IMR-90 (cell line): Measurements from ENCODE around the gene XRCC5. TPM values are rescaled to one million over a fixed set of nuclear protein-coding genes. Genes with fewer than 3 reads are reported as not detected.

Experiments
- ATAC-seq: fragments of 200-7000 bp; cut with Tn5 transposase; 2 replicates; pipeline ENCODE4 v1.9.1; 2020; ENCODE audit warnings: low read depth, mild to moderate bottlenecking, moderate library complexity
- BruUV-seq: library from RNA; stranded (reverse); fragments of 400-500 nt; replicated peaks from 2 replicates; lab custom pipeline; 2021; lab: Mats Ljungman, UMichigan
- CTCF ChIA-PET: fragments of 300-600 bp; formaldehyde crosslinking; extraction: SDS; loops from one replicate; lab custom pipeline; 2021; ENCODE audit warnings: antibody characterized with exemption; lab: Yijun Ruan, JAX
- POLR2A ChIA-PET: fragments of 300-600 bp; sonication (Branson Sonifier 250); formaldehyde crosslinking; loops from one replicate; lab custom pipeline; 2022; ENCODE audit warnings: antibody characterized with exemption; ENCODE audit not compliant: unreplicated experiment; lab: Charles Lee
- DNase-seq: peaks from one replicate; pipeline ENCODE4 v3.0.0; 2013
- H2AFZ ChIP-seq: replicated peaks from 2 replicates; pipeline ENCODE3; 2013; ENCODE audit warnings: low read length, mild to moderate bottlenecking; ENCODE audit not compliant: poor library complexity
- H2AK5ac ChIP-seq: 2 replicates; pipeline ENCODE4 v1.6.1; 2013; ENCODE audit warnings: low read depth, low read length, inconsistent platforms
- H2AK9ac ChIP-seq: replicated peaks from 2 replicates; pipeline ENCODE3; 2013; ENCODE audit warnings: mild to moderate bottlenecking, low read depth, low read length, moderate library complexity; ENCODE audit not compliant: poor library complexity
- H2BK120ac ChIP-seq: 2 replicates; pipeline ENCODE4 v1.6.1; 2013; ENCODE audit warnings: low read depth, low read length, inconsistent platforms
- H2BK15ac ChIP-seq: 3 replicates; pipeline ENCODE4 v1.6.1; 2013; ENCODE audit warnings: low read depth, low read length, inconsistent platforms
- H2BK20ac ChIP-seq: 2 replicates; pipeline ENCODE4 v1.6.1; 2013; ENCODE audit warnings: low read depth, mild to moderate bottlenecking, inconsistent platforms, low read length, moderate library complexity
- H2BK5ac ChIP-seq: 2 replicates; pipeline ENCODE4 v1.6.1; 2013; ENCODE audit warnings: mild to moderate bottlenecking, low read depth, low read length, inconsistent platforms; ENCODE audit not compliant: poor library complexity, severe bottlenecking
- H3K14ac ChIP-seq: replicated peaks from 2 replicates; pipeline ENCODE4 v1.6.1; 2013; ENCODE audit warnings: low read depth, low read length, inconsistent platforms
- H3K18ac ChIP-seq: 2 replicates; pipeline ENCODE4 v1.6.1; 2013; ENCODE audit warnings: low read depth, low read length, control low read depth
- H3K23ac ChIP-seq: 2 replicates; pipeline ENCODE4 v1.6.1; 2013; ENCODE audit warnings: low read depth, low read length, inconsistent platforms
- H3K27ac ChIP-seq: 2 replicates; pipeline ENCODE4 v1.5.1; 2013; ENCODE audit warnings: mild to moderate bottlenecking, control low read depth, low read length; ENCODE audit not compliant: insufficient read depth
- H3K27me3 ChIP-seq: 2 replicates; pipeline ENCODE4 v1.6.1; 2013; ENCODE audit warnings: low read length; ENCODE audit not compliant: control insufficient read depth, insufficient read depth
- H3K36me3 ChIP-seq: 2 replicates; pipeline ENCODE4 v1.6.1; 2013; ENCODE audit warnings: low read length, mixed read lengths; ENCODE audit not compliant: control insufficient read depth, insufficient read depth
- H3K4ac ChIP-seq: 2 replicates; pipeline ENCODE4 v1.6.1; 2013; ENCODE audit warnings: low read depth, low read length, inconsistent platforms
- H3K4me1 ChIP-seq: 2 replicates; pipeline ENCODE4 v1.6.1; 2013; ENCODE audit warnings: low read length, mixed read lengths; ENCODE audit not compliant: control insufficient read depth, insufficient read depth
- H3K4me2 ChIP-seq: 2 replicates; pipeline ENCODE4 v1.6.1; 2013; ENCODE audit warnings: low read depth, mild to moderate bottlenecking, control low read depth, low read length, moderate library complexity
- H3K4me3 ChIP-seq: 2 replicates; pipeline ENCODE4 v1.5.1; 2013; ENCODE audit warnings: low read depth, mild to moderate bottlenecking, control low read depth, low read length, moderate library complexity; ENCODE audit not compliant: insufficient read depth
- H3K56ac ChIP-seq: 2 replicates; pipeline ENCODE4 v1.6.1; 2013; ENCODE audit warnings: low read length, inconsistent platforms; ENCODE audit not compliant: insufficient read depth; ENCODE audit errors: extremely low read depth
- H3K79me1 ChIP-seq, 2 experiments: 2 replicates each; pipeline ENCODE4 v1.6.1; 2013; ENCODE audit warnings: low read length in 2 of 2, inconsistent platforms in 1 of 2, low read depth in 1 of 2
- H3K9ac ChIP-seq: 2 replicates; pipeline ENCODE4 v1.6.1; 2013; ENCODE audit warnings: low read depth, low read length, control low read depth
- H3K9me1 ChIP-seq: 2 replicates; pipeline ENCODE4 v1.6.1; 2013; ENCODE audit warnings: low read length, inconsistent platforms; ENCODE audit not compliant: insufficient read depth
- H3K9me3 ChIP-seq: 2 replicates; pipeline ENCODE4 v1.6.1; 2013; ENCODE audit warnings: low read length; ENCODE audit not compliant: control insufficient read depth, insufficient read depth
- H4K20me1 ChIP-seq: 2 replicates; pipeline ENCODE4 v1.6.1; 2013; ENCODE audit warnings: low read length, inconsistent platforms; ENCODE audit not compliant: insufficient read depth
- H4K5ac ChIP-seq: 2 replicates; pipeline ENCODE4 v1.6.1; 2013; ENCODE audit warnings: mild to moderate bottlenecking, low read depth, low read length, control low read depth
- H4K8ac ChIP-seq, 2 experiments: 2 replicates each; pipeline ENCODE4 v1.6.1; 2013; ENCODE audit warnings: low read depth in 2 of 2, low read length in 2 of 2, control low read depth in 1 of 2, inconsistent platforms in 1 of 2
- H4K91ac ChIP-seq: 2 replicates; pipeline ENCODE4 v1.6.1; 2013; ENCODE audit warnings: low read depth, low read length, inconsistent platforms; ENCODE audit not compliant: insufficient read depth
- POLR2A ChIP-seq: IDR thresholded peaks from 2 replicates; pipeline ENCODE4 v1.6.1; 2012; ENCODE audit warnings: mild to moderate bottlenecking, low read depth, low read length
- WGBS, 2 experiments: methylation state at CpG; one replicate each; pipeline versions ENCODE4 v1.1.5 to v1.1.7; 2013; ENCODE audit warnings: missing lambda C conversion rate in 2 of 2; ENCODE audit not compliant: insufficient read length in 1 of 2; ENCODE audit errors: extremely low coverage in 2 of 2; 5-methylcytosine and 5-hydroxymethylcytosine counted together
- dilution Hi-C: fragments of 300-500 bp; cut with HindIII; formaldehyde crosslinking; loops from one replicate; pipeline ENCODE4 v1.14.3; 2018; ENCODE audit warnings: low sequenced_read_pairs; ENCODE audit not compliant: unreplicated experiment
- in situ Hi-C: fragments of 300-500 bp; cut with MboI; formaldehyde crosslinking; loops from 3 replicates; pipeline ENCODE4 v1.14.3; 2019; ENCODE audit warnings: low sequenced_read_pairs, inconsistent platforms, mixed read lengths
- intact Hi-C: fragments of 100-400 bp; cut with micrococcal nuclease; formaldehyde crosslinking; loops from 2 replicates; pipeline ENCODE4 v1.10.0; 2022
- polyA plus RNA-seq, 3 experiments: library from polyadenylated mRNA; depleted of rRNA; stranded (reverse); fragments of >200 nt; gene quantifications; 2 replicates each; pipeline ENCODE4 v1.2.3, GENCODE V29; 2012; ENCODE audit warnings: low replicate concordance in 1 of 3
- total RNA-seq: library from RNA; depleted of rRNA; stranded (reverse); fragments of >200 nt; gene quantifications from 2 replicates; pipeline ENCODE4 v1.2.3, GENCODE V29; 2012
- TF ChIP-seq, protein P1 (sequence below): fragments of 150-350 bp; IDR thresholded peaks from 2 replicates; pipeline ENCODE4 v1.6.1; 2017; ENCODE audit warnings: mild to moderate bottlenecking, antibody characterized with exemption, low read length, low read depth

XRCC5 gene
- total and polyA plus RNA-seq, 2 of the 4 experiments (the other 2 are of a cell fraction) = 144 to 509 TPM

DNA sequence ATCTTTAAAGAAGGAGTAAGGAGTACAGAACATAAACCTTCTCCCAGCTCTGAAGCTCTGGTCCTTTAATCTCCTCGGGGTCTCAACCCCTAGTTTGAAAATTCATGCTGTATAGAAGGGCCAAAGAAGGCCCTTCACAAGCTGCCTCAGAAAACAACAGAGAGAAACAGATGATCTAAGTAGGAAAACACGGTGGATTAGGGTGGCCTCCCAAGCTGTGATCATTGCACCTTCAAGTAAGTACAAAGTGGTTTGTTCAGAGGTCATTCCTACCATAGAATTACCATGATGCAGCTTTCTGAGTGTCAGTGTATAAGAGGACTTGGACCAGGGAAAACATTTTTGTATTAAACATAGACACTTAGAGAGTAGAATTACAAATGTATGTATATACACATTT is 16.5 kb upstream of the XRCC5 start:
- H2AK9ac ChIP-seq = no peak overlapping the region
- H3K23ac ChIP-seq = no peak overlapping the region
- no peak overlapping the region for H3K4me3 ChIP-seq
- H3K4me1 ChIP-seq = no peaks in the 10 kb centered on the region
- H3K4me2 ChIP-seq = no peak overlapping the region
- no peak overlapping the region for H2BK5ac ChIP-seq
- H3K9me3 ChIP-seq = 0 out of 2 replicates have a peak, but pooled peaks cover 2% of the 10 kb centered on the region
- H3K56ac ChIP-seq = no peak overlapping the region
- no TSS peak for BruUV-seq
- H3K9ac ChIP-seq = no peak overlapping the region
- H3K27ac ChIP-seq = no peak overlapping the region
- H2AK5ac ChIP-seq = no peak overlapping the region
- no peak overlapping the region for H3K14ac ChIP-seq
- no peak overlapping the region for H3K4ac ChIP-seq
- no CpG with 5 or more reads among the region's 2 CpGs for WGBS, 2 experiments
- H4K20me1 ChIP-seq = no peaks in the 10 kb centered on the region
- H3K36me3 ChIP-seq = no peaks in the 10 kb centered on the region
- in situ Hi-C loops (no loop called here), intact Hi-C loops (no loop called here), dilution Hi-C loops (no loop called here)
- H3K9me1 ChIP-seq = no peaks in the 10 kb centered on the region
- no peak overlapping the region for H4K5ac ChIP-seq
- CTCF ChIA-PET = no interaction called here
- H3K18ac ChIP-seq = no peak overlapping the region
- H2AFZ ChIP-seq = no peak overlapping the region
- TF ChIP-seq, protein P1, sequence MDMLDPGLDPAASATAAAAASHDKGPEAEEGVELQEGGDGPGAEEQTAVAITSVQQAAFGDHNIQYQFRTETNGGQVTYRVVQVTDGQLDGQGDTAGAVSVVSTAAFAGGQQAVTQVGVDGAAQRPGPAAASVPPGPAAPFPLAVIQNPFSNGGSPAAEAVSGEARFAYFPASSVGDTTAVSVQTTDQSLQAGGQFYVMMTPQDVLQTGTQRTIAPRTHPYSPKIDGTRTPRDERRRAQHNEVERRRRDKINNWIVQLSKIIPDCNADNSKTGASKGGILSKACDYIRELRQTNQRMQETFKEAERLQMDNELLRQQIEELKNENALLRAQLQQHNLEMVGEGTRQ = no peak
- TF ChIP-seq POLR2A = no peak
- no peak for ATAC-seq
- no peak overlapping the region for H2BK20ac ChIP-seq
- POLR2A ChIA-PET = no interaction called here
- no peak overlapping the region for H2BK15ac ChIP-seq
- H2BK120ac ChIP-seq = no peak overlapping the region
- H3K27me3 ChIP-seq = no peaks in the 10 kb centered on the region; the same call in 1 of the 2 replicates
- no peak for DNase-seq
- no peak overlapping the region for H4K8ac ChIP-seq
- H3K79me1 ChIP-seq = no peaks in the 10 kb centered on the region
- no peak overlapping the region for H4K91ac ChIP-seq
